Measurements from ENCODE around the gene RAB40C. TPM values are rescaled to one million over a fixed set of nuclear protein-coding genes. Genes with fewer than 3 reads are reported as not detected.
A peak's percentile ranks its signal among the peaks of the same experiment; 100 is the strongest.

The RAB40C gene
- total RNA-seq, 6 donors from 2014 or later = 40.5 to 101 (median 61.5) TPM

DNA sequence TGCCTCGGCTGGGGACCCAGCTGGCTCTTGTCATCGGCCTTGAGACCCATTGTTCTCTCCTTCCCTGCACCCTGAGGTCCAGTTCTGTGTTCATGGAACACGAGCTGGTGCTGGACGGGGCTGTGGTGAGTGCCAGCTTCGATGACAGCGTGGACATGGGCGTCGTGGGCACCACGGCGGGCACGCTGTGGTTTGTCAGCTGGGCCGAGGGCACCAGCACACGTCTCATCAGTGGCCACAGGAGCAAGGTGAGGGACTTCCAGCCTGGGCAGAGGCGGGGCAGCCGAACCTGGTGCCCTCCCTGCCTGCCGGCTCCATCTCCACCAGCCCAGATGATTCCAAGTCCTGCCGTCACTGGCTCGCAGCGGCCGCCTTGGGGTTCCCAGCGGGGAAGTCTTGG lies 72.7 kb downstream of the RAB40C start:
- H3K27ac ChIP-seq = no peak overlapping the region
- no peak for DNase-seq
- peaks cover 0 to 12% (median 7%) of the 10 kb centered on the region in 4 donors for H3K36me3 ChIP-seq
- H3K4me3 ChIP-seq = no peak overlapping the region
- H3K4me1 ChIP-seq = peaks cover 17 to 27% (median 19%) of the 10 kb centered on the region in 4 donors
- no peak for TF ChIP-seq POLR2AphosphoS5 (IDR thresholded peaks at IDR 0.05)
- no peak for TF ChIP-seq EP300 (IDR thresholded peaks at IDR 0.05)
- TF ChIP-seq, protein P1, sequence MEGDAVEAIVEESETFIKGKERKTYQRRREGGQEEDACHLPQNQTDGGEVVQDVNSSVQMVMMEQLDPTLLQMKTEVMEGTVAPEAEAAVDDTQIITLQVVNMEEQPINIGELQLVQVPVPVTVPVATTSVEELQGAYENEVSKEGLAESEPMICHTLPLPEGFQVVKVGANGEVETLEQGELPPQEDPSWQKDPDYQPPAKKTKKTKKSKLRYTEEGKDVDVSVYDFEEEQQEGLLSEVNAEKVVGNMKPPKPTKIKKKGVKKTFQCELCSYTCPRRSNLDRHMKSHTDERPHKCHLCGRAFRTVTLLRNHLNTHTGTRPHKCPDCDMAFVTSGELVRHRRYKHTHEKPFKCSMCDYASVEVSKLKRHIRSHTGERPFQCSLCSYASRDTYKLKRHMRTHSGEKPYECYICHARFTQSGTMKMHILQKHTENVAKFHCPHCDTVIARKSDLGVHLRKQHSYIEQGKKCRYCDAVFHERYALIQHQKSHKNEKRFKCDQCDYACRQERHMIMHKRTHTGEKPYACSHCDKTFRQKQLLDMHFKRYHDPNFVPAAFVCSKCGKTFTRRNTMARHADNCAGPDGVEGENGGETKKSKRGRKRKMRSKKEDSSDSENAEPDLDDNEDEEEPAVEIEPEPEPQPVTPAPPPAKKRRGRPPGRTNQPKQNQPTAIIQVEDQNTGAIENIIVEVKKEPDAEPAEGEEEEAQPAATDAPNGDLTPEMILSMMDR (IDR thresholded peaks at IDR 0.05) = no peak
- TF ChIP-seq POLR2A (IDR thresholded peaks at IDR 0.05) = no peak
- ATAC-seq (ENCODE audit: low FRiP score in 2 of 2) = no peak
- no peaks in the 10 kb centered on the region for H3K9me3 ChIP-seq
- H3K27me3 ChIP-seq = no peaks in the 10 kb centered on the region
- 94% methylated on average over 14 to 21 of the region's 21 CpGs for WGBS, 2 donors

- no peaks in the 10 kb centered on the region for H3K9me3 ChIP-seq
- H3K4me3 ChIP-seq = no peak overlapping the region
- TF ChIP-seq, protein P1 (IDR thresholded peaks at IDR 0.05) = no peak
- H3K27me3 ChIP-seq = no peaks in the 10 kb centered on the region
- H3K27ac ChIP-seq = no peak overlapping the region
- H3K36me3 ChIP-seq = peaks cover 15 to 26% (median 24%) of the 10 kb centered on the region in 4 donors
- ATAC-seq (ENCODE audit: low FRiP score in 2 of 2) (no peak), DNase-seq (no peak)
- peaks cover 16 to 24% (median 16%) of the 10 kb centered on the region in 4 donors for H3K4me1 ChIP-seq
- WGBS, 2 donors = 91 to 96% methylated on average over 6 to 13 of the region's 13 CpGs
These were observed 76.7 kb downstream of the RAB40C start for GRCh38 chr16:666572-666971.

GRCh38 chr16:667113-667779 lies 77.4 kb downstream of the RAB40C start:
- Histone ChIP-seq H3K27ac (peak overlapping the region; percentile 69 to 89 (median 87)), H3K4me1 (peaks cover 15 to 21% (median 16%) of the 10 kb centered on the region in 4 donors), H3K9me3 (no peaks in the 10 kb centered on the region), H3K27me3 (no peaks in the 10 kb centered on the region), H3K4me3 (peak overlapping the region in 2 of 4 donors; percentile 100), H3K36me3 (peaks cover 15 to 33% (median 31%) of the 10 kb centered on the region in 4 donors)
- ATAC-seq (ENCODE audit: low FRiP score in 2 of 2) (no peak), DNase-seq (peak in 1 of 2 donors; percentile 74)
- 81 to 89% methylated on average over 9 to 20 of the region's 22 CpGs for WGBS, 2 donors
- TF ChIP-seq POLR2A (IDR thresholded peaks at IDR 0.05) = no peak
- TF ChIP-seq, protein P1 (IDR thresholded peaks at IDR 0.05) = no peak
- no peak for TF ChIP-seq EP300 (IDR thresholded peaks at IDR 0.05)
- TF ChIP-seq POLR2AphosphoS5 (IDR thresholded peaks at IDR 0.05) = no peak

GRCh38 chr16:667780-668518 lies 78.1 kb downstream of the RAB40C start, which contains the start of gene RHOT2:
Gene RHOT2 (plus strand): TSS chr16:668132. CDS start chr16:668200, 68 bp downstream.
- DNase-seq (peak; percentile 95 to 99), ATAC-seq (ENCODE audit: low FRiP score in 2 of 2) (peak; percentile 95 to 97)
- 0 to 1% methylated on average over 5 to 54 of the region's 78 CpGs for WGBS, 2 donors
- peak within 1 kb of the TSS; percentile 69 to 89 (median 87) for H3K27ac ChIP-seq
- TF ChIP-seq POLR2AphosphoS5 (IDR thresholded peaks at IDR 0.05) = peak; percentile 79 to 87
- TF ChIP-seq POLR2A (IDR thresholded peaks at IDR 0.05) = peak in 1 of 4 donors; percentile 85
- TF ChIP-seq, protein P1 (IDR thresholded peaks at IDR 0.05) = peak; percentile 86 to 98 (median 97)
- peak in 1 of 4 donors; percentile 46 for TF ChIP-seq EP300 (IDR thresholded peaks at IDR 0.05)
- peak within 1 kb of the TSS; percentile 87 to 100 (median 100) for H3K4me3 ChIP-seq
- H3K4me1 ChIP-seq = peaks cover 15 to 21% (median 16%) of the 10 kb centered on the region in 4 donors
- no peaks in the 10 kb centered on the region for H3K27me3 ChIP-seq
- H3K9me3 ChIP-seq = no peaks in the 10 kb centered on the region
- H3K36me3 ChIP-seq = peaks cover 19 to 40% (median 38%) of the 10 kb centered on the region in 4 donors
